ENCODE data around the gene SVOP. TPM values are rescaled to one million over a fixed set of nuclear protein-coding genes. Genes with fewer than 3 reads are reported as not detected.

SVOP gene
- total and polyA plus RNA-seq, 2 of the 4 experiments (the other 2 are of a cell fraction) = not detected

- Histone ChIP-seq H3K27ac (ENCODE audit: insufficient read depth, low read length) (no peak overlapping the region), H3K27me3 (ENCODE audit: control insufficient read depth, insufficient read depth, low read length) (no peaks in the 10 kb centered on the region), H2BK120ac (ENCODE audit: low read depth, low read length) (no peak overlapping the region), H3K4me2 (ENCODE audit: low read depth, low read length) (no peak overlapping the region), H2BK20ac (ENCODE audit: low read depth, low read length) (no peak overlapping the region), H2AFZ (replicated peaks; ENCODE audit: low read length, poor library complexity) (no peak overlapping the region), H3K36me3 (ENCODE audit: control insufficient read depth, insufficient read depth, low read length) (no peaks in the 10 kb centered on the region), H3K9me3 (ENCODE audit: control insufficient read depth, insufficient read depth, low read length) (peaks cover 6% of the 10 kb centered on the region; the same call in 1 of the 2 replicates), H2BK5ac (ENCODE audit: low read depth, low read length, poor library complexity, severe bottlenecking) (no peak overlapping the region), H3K14ac (replicated peaks; ENCODE audit: low read depth, low read length) (no peak overlapping the region), H4K8ac (ENCODE audit: low read depth in 2 of 2, low read length in 2 of 2) (no peak overlapping the region), H3K79me1 (ENCODE audit: low read depth in 1 of 2, low read length in 2 of 2) (peaks cover 9 to 16% of the 10 kb centered on the region in 2 experiments; a peak in 3 of 4 replicates), H3K9ac (ENCODE audit: low read depth, low read length) (no peak overlapping the region), H3K56ac (ENCODE audit: extremely low read depth, insufficient read depth, low read length) (no peak overlapping the region), H3K23ac (ENCODE audit: low read depth, low read length) (no peak overlapping the region), H2BK15ac (ENCODE audit: low read depth, low read length) (no peak overlapping the region), H3K4ac (ENCODE audit: low read depth, low read length) (no peak overlapping the region), H2AK9ac (replicated peaks; ENCODE audit: low read depth, low read length, poor library complexity) (no peak overlapping the region), H4K91ac (ENCODE audit: insufficient read depth, low read depth, low read length) (no peak overlapping the region), H4K20me1 (ENCODE audit: insufficient read depth, low read length) (peaks cover 19% of the 10 kb centered on the region), H4K5ac (ENCODE audit: low read depth, low read length) (no peak overlapping the region), H3K18ac (ENCODE audit: low read depth, low read length) (no peak overlapping the region), H3K4me3 (ENCODE audit: insufficient read depth, low read depth, low read length) (no peak overlapping the region), H2AK5ac (ENCODE audit: low read depth, low read length) (no peak overlapping the region), H3K4me1 (ENCODE audit: control insufficient read depth, insufficient read depth, low read length) (peaks cover 13% of the 10 kb centered on the region), H3K9me1 (ENCODE audit: insufficient read depth, low read length) (no peaks in the 10 kb centered on the region; the same call in 1 of the 2 replicates)
- WGBS, 2 experiments (ENCODE audit: extremely low coverage in 2 of 2, insufficient read length in 1 of 2) = no CpG with 5 or more reads among the region's 1 CpG
- no peak for TF ChIP-seq MXI1 (IDR thresholded peaks at IDR 0.05; ENCODE audit: borderline replicate concordance, low read depth, low read length)
- TF ChIP-seq CHD1 (IDR thresholded peaks at IDR 0.05; ENCODE audit: low read depth, low read length) = no peak
- TF ChIP-seq, protein P1, sequence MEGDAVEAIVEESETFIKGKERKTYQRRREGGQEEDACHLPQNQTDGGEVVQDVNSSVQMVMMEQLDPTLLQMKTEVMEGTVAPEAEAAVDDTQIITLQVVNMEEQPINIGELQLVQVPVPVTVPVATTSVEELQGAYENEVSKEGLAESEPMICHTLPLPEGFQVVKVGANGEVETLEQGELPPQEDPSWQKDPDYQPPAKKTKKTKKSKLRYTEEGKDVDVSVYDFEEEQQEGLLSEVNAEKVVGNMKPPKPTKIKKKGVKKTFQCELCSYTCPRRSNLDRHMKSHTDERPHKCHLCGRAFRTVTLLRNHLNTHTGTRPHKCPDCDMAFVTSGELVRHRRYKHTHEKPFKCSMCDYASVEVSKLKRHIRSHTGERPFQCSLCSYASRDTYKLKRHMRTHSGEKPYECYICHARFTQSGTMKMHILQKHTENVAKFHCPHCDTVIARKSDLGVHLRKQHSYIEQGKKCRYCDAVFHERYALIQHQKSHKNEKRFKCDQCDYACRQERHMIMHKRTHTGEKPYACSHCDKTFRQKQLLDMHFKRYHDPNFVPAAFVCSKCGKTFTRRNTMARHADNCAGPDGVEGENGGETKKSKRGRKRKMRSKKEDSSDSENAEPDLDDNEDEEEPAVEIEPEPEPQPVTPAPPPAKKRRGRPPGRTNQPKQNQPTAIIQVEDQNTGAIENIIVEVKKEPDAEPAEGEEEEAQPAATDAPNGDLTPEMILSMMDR (conservative IDR thresholded peaks at IDR 0.05; ENCODE audit: low read depth, low read length) = no peak
- no peak for TF ChIP-seq RCOR1 (IDR thresholded peaks at IDR 0.05; ENCODE audit: insufficient replicate concordance, low read length)
- TF ChIP-seq RAD21 (IDR thresholded peaks at IDR 0.05; ENCODE audit: low read length) = no peak
- no peak for TF ChIP-seq MAFK (IDR thresholded peaks at IDR 0.05; ENCODE audit: low read depth, low read length)
- TF ChIP-seq MAZ (IDR thresholded peaks at IDR 0.05; ENCODE audit: borderline replicate concordance, low read depth, low read length) = no peak
- no peak for TF ChIP-seq POLR2A (IDR thresholded peaks at IDR 0.05; ENCODE audit: low read depth, low read length)
- TF ChIP-seq, protein P2, sequence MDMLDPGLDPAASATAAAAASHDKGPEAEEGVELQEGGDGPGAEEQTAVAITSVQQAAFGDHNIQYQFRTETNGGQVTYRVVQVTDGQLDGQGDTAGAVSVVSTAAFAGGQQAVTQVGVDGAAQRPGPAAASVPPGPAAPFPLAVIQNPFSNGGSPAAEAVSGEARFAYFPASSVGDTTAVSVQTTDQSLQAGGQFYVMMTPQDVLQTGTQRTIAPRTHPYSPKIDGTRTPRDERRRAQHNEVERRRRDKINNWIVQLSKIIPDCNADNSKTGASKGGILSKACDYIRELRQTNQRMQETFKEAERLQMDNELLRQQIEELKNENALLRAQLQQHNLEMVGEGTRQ (IDR thresholded peaks at IDR 0.05; ENCODE audit: low read depth, low read length) = no peak
- no peak for TF ChIP-seq ELK1 (IDR thresholded peaks at IDR 0.05; ENCODE audit: borderline replicate concordance, low read depth, low read length)
- TF ChIP-seq FOS (IDR thresholded peaks at IDR 0.05; ENCODE audit: low read depth, low read length) = no peak
- no peak for TF ChIP-seq RFX5 (IDR thresholded peaks at IDR 0.05; ENCODE audit: low read depth, low read length)
- TF ChIP-seq NFE2L2 (IDR thresholded peaks at IDR 0.05; ENCODE audit: low read depth, low read length) = no peak
- TF ChIP-seq CEBPB (IDR thresholded peaks at IDR 0.05; ENCODE audit: low read depth, low read length) = no peak
- no peak for TF ChIP-seq BHLHE40 (IDR thresholded peaks at IDR 0.05; ENCODE audit: low read depth, low read length)
- TF ChIP-seq SMC3 (IDR thresholded peaks at IDR 0.05; ENCODE audit: low read depth, low read length) = no peak
- ATAC-seq (ENCODE audit: low read depth) (no peak), DNase-seq (no peak)
- dilution Hi-C loops (cut with HindIII; ENCODE audit: low sequenced_read_pairs, unreplicated experiment) (no loop called here), in situ Hi-C loops (cut with MboI; ENCODE audit: low sequenced_read_pairs) (loop anchor here (10.0 kb wide), 1 partner anchor 135 kb away; no protein-coding TSS in a partner anchor), intact Hi-C loops (cut with micrococcal nuclease) (loop anchor here (2.0 to 10.0 kb wide), 2 partner anchors 91 to 235 kb away; partner anchors contain the start of genes ALKBH2 and UNG)
- CTCF ChIA-PET = interaction anchor here (1.3 kb wide), 1 partner anchor 56 kb away, joined by 3 read pairs; no protein-coding TSS in a partner anchor
- no TSS peak for BruUV-seq (replicated peaks)
- POLR2A ChIA-PET (ENCODE audit: unreplicated experiment) = interaction anchor here (0.6 kb wide), 1 partner anchor 145 kb away, joined by 3 read pairs; no protein-coding TSS in a partner anchor
Measured at GRCh38 chr12:108859923-108860291, 161.0 kb downstream of the SVOP start.
